Mesodermal cell (in vitro differentiated cells): ENCODE data around the gene KRTAP5-3.

Experiments
- H3K27ac ChIP-seq: 2 replicates; pipeline ENCODE4 v1.7.0; 2013; ENCODE audit warnings: mild to moderate bottlenecking, low read depth, low read length, moderate library complexity; ENCODE audit not compliant: severe bottlenecking
- H3K36me3 ChIP-seq: 2 replicates; pipeline ENCODE4 v1.7.1; 2013; ENCODE audit warnings: mild to moderate bottlenecking, low read length, moderate library complexity; ENCODE audit not compliant: control insufficient read depth, insufficient read depth
- H3K4me1 ChIP-seq: one replicate; pipeline ENCODE4 v1.7.1; 2013; ENCODE audit warnings: mild to moderate bottlenecking, low read length; ENCODE audit not compliant: insufficient read depth, control insufficient read depth, poor library complexity, severe bottlenecking
- H3K4me3 ChIP-seq: 2 replicates; pipeline ENCODE4 v1.7.0; 2013; ENCODE audit warnings: low read length, control low read depth, mild to moderate bottlenecking; ENCODE audit not compliant: insufficient read depth, poor library complexity, severe bottlenecking; ENCODE audit errors: extremely low read depth
- H3K9me3 ChIP-seq: 2 replicates; pipeline ENCODE4 v1.7.1; 2013; ENCODE audit warnings: mild to moderate bottlenecking, low read length, moderate library complexity; ENCODE audit not compliant: control insufficient read depth
- WGBS, 2 experiments: methylation state at CpG; one replicate each; pipeline ENCODE4 v1.1.5; 2013; ENCODE audit warnings: missing lambda C conversion rate in 2 of 2; ENCODE audit not compliant: insufficient coverage in 2 of 2; 5-methylcytosine and 5-hydroxymethylcytosine counted together

Gene KRTAP5-3

GRCh38 chr11:1631066-1631568 lies 22.9 kb upstream of the KRTAP5-3 start:
- Histone ChIP-seq H3K4me1 (peaks cover 2% of the 10 kb centered on the region), H3K4me3 (no peak overlapping the region)
- 81 to 88% methylated on average over 12 to 13 of the region's 13 CpGs for WGBS, 2 experiments

GRCh38 chr11:1630271-1630670 lies 22.0 kb upstream of the KRTAP5-3 start:
- Histone ChIP-seq H3K4me1 (peaks cover 2% of the 10 kb centered on the region), H3K36me3 (no peaks in the 10 kb centered on the region), H3K4me3 (no peak overlapping the region), H3K9me3 (no peaks in the 10 kb centered on the region), H3K27ac (no peak overlapping the region)
- 76 to 77% methylated on average over 2 of the region's 2 CpGs for WGBS, 2 experiments

More at GRCh38 chr11:1631066-1631568, 22.9 kb upstream of the KRTAP5-3 start:
- H3K9me3 ChIP-seq: no peaks in the 10 kb centered on the region
- H3K27ac ChIP-seq: no peak overlapping the region
- no peaks in the 10 kb centered on the region for H3K36me3 ChIP-seq

GRCh38 chr11:1629326-1630185 lies 21.3 kb upstream of the KRTAP5-3 start, which contains the start of gene KRTAP5-5:
KRTAP5-5 (plus strand) TSS chr11:1629775; CDS start chr11:1629841, 66 bp downstream.
- 86 to 92% methylated on average over 15 to 16 of the region's 26 CpGs for WGBS, 2 experiments

GRCh38 chr11:1628506-1629325 lies 20.5 kb upstream of the KRTAP5-3 start:
- 35 to 38% methylated on average over 30 to 35 of the region's 35 CpGs for whole genome bisulfite sequencing, 2 experiments
- Histone ChIP-seq H3K4me1 (peaks cover 2% of the 10 kb centered on the region), H3K4me3 (no peak overlapping the region), H3K27ac (no peak overlapping the region), H3K36me3 (no peaks in the 10 kb centered on the region), H3K9me3 (no peaks in the 10 kb centered on the region)

More at GRCh38 chr11:1629326-1630185, 21.3 kb upstream of the KRTAP5-3 start, which contains the start of gene KRTAP5-5:
- Histone ChIP-seq H3K4me3 (no peak within 1 kb of the TSS), H3K36me3 (no peaks in the 10 kb centered on the region), H3K9me3 (no peaks in the 10 kb centered on the region), H3K4me1 (peaks cover 2% of the 10 kb centered on the region), H3K27ac (no peak within 1 kb of the TSS)

- H3K9me3 ChIP-seq: no peaks in the 10 kb centered on the region
- H3K36me3 ChIP-seq: no peaks in the 10 kb centered on the region
- H3K27ac ChIP-seq: no peak overlapping the region
- no peak overlapping the region for H3K4me3 ChIP-seq
- no peaks in the 10 kb centered on the region for H3K4me1 ChIP-seq
- 91 to 94% methylated on average over 10 to 12 of the region's 13 CpGs for WGBS, 2 experiments
Measured at GRCh38 chr11:1625541-1625940, 17.3 kb upstream of the KRTAP5-3 start.

GRCh38 chr11:1624621-1625020 lies 16.4 kb upstream of the KRTAP5-3 start:
- no peak overlapping the region for H3K27ac ChIP-seq
- no peaks in the 10 kb centered on the region for H3K36me3 ChIP-seq
- no peaks in the 10 kb centered on the region for H3K4me1 ChIP-seq
- no peaks in the 10 kb centered on the region for H3K9me3 ChIP-seq
- WGBS, 2 experiments: 83 to 85% methylated on average over 16 of the region's 16 CpGs
- H3K4me3 ChIP-seq: no peak overlapping the region

- no peak overlapping the region for H3K4me3 ChIP-seq
- no peaks in the 10 kb centered on the region for H3K36me3 ChIP-seq
- no peaks in the 10 kb centered on the region for H3K4me1 ChIP-seq
- no peaks in the 10 kb centered on the region for H3K9me3 ChIP-seq
- H3K27ac ChIP-seq: no peak overlapping the region
- 78 to 89% methylated on average over 8 to 9 of the region's 9 CpGs for WGBS, 2 experiments
Measured at GRCh38 chr11:1623716-1624115, 15.5 kb upstream of the KRTAP5-3 start.

GRCh38 chr11:1622086-1622485 lies 13.8 kb upstream of the KRTAP5-3 start, which contains the start of gene KRTAP5-4:
KRTAP5-4 (minus strand) TSS chr11:1622138; CDS start chr11:1622093, 45 bp downstream.
- Histone ChIP-seq H3K9me3 (no peaks in the 10 kb centered on the region), H3K4me1 (no peaks in the 10 kb centered on the region), H3K36me3 (no peaks in the 10 kb centered on the region), H3K4me3 (no peak within 1 kb of the TSS), H3K27ac (no peak within 1 kb of the TSS)
- 100% methylated on average over 1 of the region's 1 CpG; no CpG with 5 or more reads in 1 of the 2 experiments for WGBS, 2 experiments

GRCh38 chr11:1619449-1619848 lies 11.2 kb upstream of the KRTAP5-3 start:
- Histone ChIP-seq H3K36me3 (no peaks in the 10 kb centered on the region), H3K4me1 (no peaks in the 10 kb centered on the region), H3K27ac (no peak overlapping the region), H3K4me3 (no peak overlapping the region), H3K9me3 (no peaks in the 10 kb centered on the region)
- WGBS, 2 experiments: 67 to 90% methylated on average over 2 to 10 of the region's 10 CpGs

GRCh38 chr11:1618231-1618630 lies 10.0 kb upstream of the KRTAP5-3 start:
- H3K4me1 ChIP-seq: no peaks in the 10 kb centered on the region
- WGBS, 2 experiments: 70 to 74% methylated on average over 5 to 9 of the region's 10 CpGs
- no peak overlapping the region for H3K27ac ChIP-seq
- no peaks in the 10 kb centered on the region for H3K9me3 ChIP-seq
- H3K4me3 ChIP-seq: no peak overlapping the region
- no peaks in the 10 kb centered on the region for H3K36me3 ChIP-seq
